GM12878 (cell line): ENCODE measurements around the gene KIAA2012. TPM values are rescaled to one million over a fixed set of nuclear protein-coding genes. Genes with fewer than 3 reads are reported as not detected.
A peak's percentile ranks its signal among the peaks of the same experiment; 100 is the strongest.

ENCODE experiments used
- ASH2L ChIP-seq: fragments of 300-600, 200-600 bp; sonication (generic); IDR thresholded peaks from 2 replicates; pipeline ENCODE4 v1.6.1; 2017; ENCODE audit warnings: low read depth, mild to moderate bottlenecking, borderline replicate concordance
- CHD1 ChIP-seq: IDR thresholded peaks from 2 replicates; pipeline ENCODE4 v1.6.1; 2012; ENCODE audit warnings: low read depth, low read length, improper control_type of control experiment
- CREB1 ChIP-seq: IDR thresholded peaks from 2 replicates; pipeline ENCODE4 v1.6.1; 2012; ENCODE audit warnings: low read depth, mild to moderate bottlenecking, inconsistent platforms
- EP300 ChIP-seq, 2 experiments: fragments of 150-350 bp in 1 of 2; IDR thresholded peaks; 2 replicates each; pipeline ENCODE4 v1.6.1; 2011 to 2012; ENCODE audit warnings: low read depth in 2 of 2, low read length in 2 of 2, borderline replicate concordance in 1 of 2, improper control_type of control experiment in 1 of 2, inconsistent platforms in 1 of 2; ENCODE audit not compliant: control insufficient read depth in 1 of 2
- HCFC1 ChIP-seq: fragments of 150-350 bp; IDR thresholded peaks from 2 replicates; pipeline ENCODE4 v1.6.1; 2014; ENCODE audit warnings: low read length
- IRF4 ChIP-seq: IDR thresholded peaks from 2 replicates; pipeline ENCODE4 v1.6.1; 2011; ENCODE audit warnings: low read depth, low read length
- IRF5 ChIP-seq: fragments of 450-650 bp; IDR thresholded peaks from 2 replicates; pipeline ENCODE4 v1.6.1; 2017; ENCODE audit warnings: borderline replicate concordance
- NFYB ChIP-seq: IDR thresholded peaks from 2 replicates; pipeline ENCODE4 v1.6.1; 2011; ENCODE audit warnings: low read depth, mild to moderate bottlenecking, low read length, improper control_type of control experiment, moderate library complexity; ENCODE audit not compliant: insufficient read depth
- NKRF ChIP-seq: fragments of 450-650 bp; conservative IDR thresholded peaks from 2 replicates; pipeline ENCODE4 v1.6.1; 2017; ENCODE audit warnings: mild to moderate bottlenecking, moderate library complexity
- PAX8 ChIP-seq: fragments of 450-650 bp; IDR thresholded peaks from 2 replicates; pipeline ENCODE4 v1.6.1; 2017; ENCODE audit warnings: mild to moderate bottlenecking, moderate library complexity
- PKNOX1 ChIP-seq: fragments of 450-650 bp; IDR thresholded peaks from 2 replicates; pipeline ENCODE4 v1.6.1; 2016; ENCODE audit warnings: mild to moderate bottlenecking
- POLR2A ChIP-seq: IDR thresholded peaks from 2 replicates; pipeline ENCODE4 v1.6.1; 2011; ENCODE audit warnings: low read depth, mild to moderate bottlenecking, low read length
- RAD21 ChIP-seq: IDR thresholded peaks from 2 replicates; pipeline ENCODE4 v1.6.1; 2011; ENCODE audit warnings: mild to moderate bottlenecking, low read depth, low read length, moderate library complexity; ENCODE audit not compliant: insufficient read depth
- SIN3A ChIP-seq: IDR thresholded peaks from 2 replicates; pipeline ENCODE4 v1.6.1; 2012; ENCODE audit warnings: low read depth, low read length, improper control_type of control experiment
- SRF ChIP-seq, 2 experiments: IDR thresholded peaks; 2 replicates each; pipeline ENCODE4 v1.6.1; 2011; ENCODE audit warnings: low read depth in 2 of 2, low read length in 2 of 2, mild to moderate bottlenecking in 1 of 2, moderate library complexity in 1 of 2
- TAF1 ChIP-seq: IDR thresholded peaks from 2 replicates; pipeline ENCODE4 v1.6.1; 2011; ENCODE audit warnings: mild to moderate bottlenecking, low read depth, low read length, borderline replicate concordance
- TCF12 ChIP-seq: IDR thresholded peaks from 2 replicates; pipeline ENCODE4 v1.6.1; 2011; ENCODE audit warnings: low read depth, mild to moderate bottlenecking, low read length
- TCF3 ChIP-seq: IDR thresholded peaks from 2 replicates; pipeline ENCODE4 v1.6.1; 2012; ENCODE audit warnings: low read depth, mild to moderate bottlenecking, low read length, borderline replicate concordance; ENCODE audit not compliant: insufficient read depth
- ZNF217 ChIP-seq: fragments of 450-650 bp; IDR thresholded peaks from 2 replicates; pipeline ENCODE4 v1.6.1; 2017; ENCODE audit warnings: antibody characterized with exemption, mild to moderate bottlenecking
- ZSCAN29 ChIP-seq: fragments of 450-650 bp; IDR thresholded peaks from 2 replicates; pipeline ENCODE4 v1.6.1; 2017; ENCODE audit warnings: mild to moderate bottlenecking, moderate library complexity
- polyA plus RNA-seq, 11 experiments: library from polyadenylated mRNA; depleted of rRNA in 4 of 11; unstranded in 6 of 11; stranded (reverse) in 5 of 11; fragments of >200 nt; fragmentation: Nextera tagmentation in 4 of 11; fragmentation: Illumina TruSeq in 1 of 11; extraction: Ambion mirVana in 4 of 11; extraction: Trizol in 1 of 11; gene quantifications; 1 replicate in 1 of 11; 2 replicates in 10 of 11; pipeline versions ENCODE4 v1.2.1 to v1.2.3, GENCODE V29; 2011 to 2016; ENCODE audit warnings: inconsistent platforms in 2 of 11, missing spikeins in 2 of 11, low read depth in 1 of 11
- total RNA-seq, 4 experiments: library from RNA; depleted of rRNA in 3 of 4; stranded (reverse); fragments of >200 nt in 3 of 4; fragmentation: Illumina TruSeq in 1 of 4; extraction: Trizol in 1 of 4; gene quantifications; 2 replicates each; pipeline versions ENCODE4 v1.2.1 to v1.2.3, GENCODE V29; 2013 to 2021
- TF ChIP-seq, protein P1 (sequence below): IDR thresholded peaks from 2 replicates; pipeline ENCODE4 v1.6.1; 2012; ENCODE audit warnings: low read depth, low read length, improper control_type of control experiment
- TF ChIP-seq, protein P2 (sequence below): fragments of 450-650 bp; IDR thresholded peaks from 2 replicates; pipeline ENCODE4 v1.6.1; 2017; ENCODE audit warnings: mild to moderate bottlenecking

Gene KIAA2012
- total and polyA plus RNA-seq, 10 of the 15 experiments (the other 5 are each of a cell fraction or from before 2014, with no cell fraction given) = 0.03 TPM; not detected in 9

DNA sequence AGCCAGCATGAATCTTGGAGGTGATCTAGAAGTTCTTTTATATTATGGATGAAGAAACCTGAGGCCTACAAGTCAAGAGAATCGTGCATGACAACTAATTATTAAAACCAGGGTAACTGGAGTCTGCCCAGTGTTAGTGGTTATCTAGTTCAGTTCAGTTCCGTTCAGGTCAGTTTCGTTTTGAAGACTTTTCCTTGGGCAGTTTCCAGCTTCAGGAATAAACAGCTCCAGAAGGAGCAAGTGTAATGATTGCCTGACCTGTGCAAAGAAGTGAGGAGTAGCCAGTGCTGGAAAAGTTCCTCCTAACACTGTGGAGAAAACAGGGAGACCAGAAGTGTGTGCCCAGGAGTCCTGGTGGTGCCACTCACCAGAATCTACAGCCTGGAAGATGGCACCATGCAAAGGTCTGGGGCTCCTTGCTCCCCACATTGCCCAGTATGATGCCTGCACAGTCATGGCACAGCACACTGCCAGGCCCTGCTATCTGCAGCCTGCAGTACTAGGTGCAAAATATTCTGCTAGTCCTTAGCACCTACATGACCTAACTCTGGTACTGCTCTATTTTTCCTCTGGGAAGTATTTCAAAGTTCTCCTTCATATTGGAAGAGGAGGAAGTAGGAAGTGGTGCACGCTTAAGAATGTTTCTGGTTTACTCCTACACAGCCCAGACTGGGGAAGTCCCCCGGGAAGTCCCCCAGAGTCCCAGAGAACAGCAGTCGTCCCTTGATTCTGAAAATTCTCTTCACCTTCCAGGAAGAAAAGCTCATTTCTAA lies 99.6 kb downstream of the KIAA2012 start (continued):
- TF ChIP-seq NKRF = no peak
- no peak for TF ChIP-seq POLR2A
- no peak for TF ChIP-seq TAF1
- TF ChIP-seq RAD21 = no peak
- peak; percentile 74; the same call in 1 of the 2 replicates for TF ChIP-seq TCF12
- 0 out of 2 replicates have a peak, but pooled peaks have one; percentile 7 for TF ChIP-seq CREB1
- no peak for TF ChIP-seq HCFC1
- TF ChIP-seq IRF5 = no peak
- TF ChIP-seq NFYB = no peak
- TF ChIP-seq, protein P1, sequence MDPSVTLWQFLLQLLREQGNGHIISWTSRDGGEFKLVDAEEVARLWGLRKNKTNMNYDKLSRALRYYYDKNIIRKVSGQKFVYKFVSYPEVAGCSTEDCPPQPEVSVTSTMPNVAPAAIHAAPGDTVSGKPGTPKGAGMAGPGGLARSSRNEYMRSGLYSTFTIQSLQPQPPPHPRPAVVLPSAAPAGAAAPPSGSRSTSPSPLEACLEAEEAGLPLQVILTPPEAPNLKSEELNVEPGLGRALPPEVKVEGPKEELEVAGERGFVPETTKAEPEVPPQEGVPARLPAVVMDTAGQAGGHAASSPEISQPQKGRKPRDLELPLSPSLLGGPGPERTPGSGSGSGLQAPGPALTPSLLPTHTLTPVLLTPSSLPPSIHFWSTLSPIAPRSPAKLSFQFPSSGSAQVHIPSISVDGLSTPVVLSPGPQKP = no peak
- no peak for TF ChIP-seq PAX8
- TF ChIP-seq, protein P2, sequence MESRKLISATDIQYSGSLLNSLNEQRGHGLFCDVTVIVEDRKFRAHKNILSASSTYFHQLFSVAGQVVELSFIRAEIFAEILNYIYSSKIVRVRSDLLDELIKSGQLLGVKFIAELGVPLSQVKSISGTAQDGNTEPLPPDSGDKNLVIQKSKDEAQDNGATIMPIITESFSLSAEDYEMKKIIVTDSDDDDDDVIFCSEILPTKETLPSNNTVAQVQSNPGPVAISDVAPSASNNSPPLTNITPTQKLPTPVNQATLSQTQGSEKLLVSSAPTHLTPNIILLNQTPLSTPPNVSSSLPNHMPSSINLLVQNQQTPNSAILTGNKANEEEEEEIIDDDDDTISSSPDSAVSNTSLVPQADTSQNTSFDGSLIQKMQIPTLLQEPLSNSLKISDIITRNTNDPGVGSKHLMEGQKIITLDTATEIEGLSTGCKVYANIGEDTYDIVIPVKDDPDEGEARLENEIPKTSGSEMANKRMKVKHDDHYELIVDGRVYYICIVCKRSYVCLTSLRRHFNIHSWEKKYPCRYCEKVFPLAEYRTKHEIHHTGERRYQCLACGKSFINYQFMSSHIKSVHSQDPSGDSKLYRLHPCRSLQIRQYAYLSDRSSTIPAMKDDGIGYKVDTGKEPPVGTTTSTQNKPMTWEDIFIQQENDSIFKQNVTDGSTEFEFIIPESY = no peak
- no peak for TF ChIP-seq ZSCAN29
- no peak for TF ChIP-seq IRF4
- no peak for TF ChIP-seq EP300 (IDR thresholded peaks at IDR 0.05; ENCODE audit: borderline replicate concordance in 1 of 2, control insufficient read depth in 1 of 2, low read depth in 2 of 2, low read length in 2 of 2)
- TF ChIP-seq PKNOX1 = no peak
- TF ChIP-seq ASH2L = no peak
- TF ChIP-seq ZNF217 = no peak
- TF ChIP-seq SIN3A = no peak
- no peak for TF ChIP-seq CHD1
- no peak for TF ChIP-seq TCF3
- no peak for TF ChIP-seq SRF (IDR thresholded peaks at IDR 0.05; ENCODE audit: low read depth in 2 of 2, low read length in 2 of 2)
